K562 (cell line): Measurements from ENCODE around the gene PIP5K1B. TPM values are rescaled to one million over a fixed set of nuclear protein-coding genes. Genes with fewer than 3 reads are reported as not detected.
A peak's percentile ranks its signal among the peaks of the same experiment; 100 is the strongest.

Experiments
- ARID2 ChIP-seq: fragments of 450-650 bp; IDR thresholded peaks from 2 replicates; pipeline ENCODE4 v1.6.1; 2017; ENCODE audit warnings: antibody characterized with exemption, mild to moderate bottlenecking
- CREBBP ChIP-seq: IDR thresholded peaks from one replicate; pipeline ENCODE4 v1.6.1; 2012; ENCODE audit warnings: low read depth, mild to moderate bottlenecking, control low read depth, inconsistent platforms, low read length
- FOXJ2 ChIP-seq: fragments of 200-800 bp; sonication (Bioruptor generic); IDR thresholded peaks from 2 replicates; pipeline ENCODE4 v1.6.1; 2016; ENCODE audit warnings: missing genetic modification characterization, missing compliant biosample characterization
- FOXK2 ChIP-seq, 2 experiments: fragments of 450-650 bp; IDR thresholded peaks in 1 of 2; conservative IDR thresholded peaks in 1 of 2; 2 replicates each; pipeline ENCODE4 v1.6.1; 2016; ENCODE audit warnings: low read depth in 2 of 2, mild to moderate bottlenecking in 1 of 2
- HIVEP1 ChIP-seq: fragments of 250-450 bp; sonication (Bioruptor Pico); IDR thresholded peaks from 2 replicates; pipeline ENCODE4 v1.4.0; 2020; ENCODE audit warnings: mild to moderate bottlenecking
- IRF1 ChIP-seq: sonication (generic); formaldehyde crosslinking; IDR thresholded peaks from 2 replicates; pipeline ENCODE4 v1.8.0; 2022; ENCODE audit warnings: missing genetic modification reagents, mild to moderate bottlenecking, borderline replicate concordance
- MCM5 ChIP-seq: fragments of 450-650 bp; IDR thresholded peaks from 2 replicates; pipeline ENCODE4 v1.6.1; 2016; ENCODE audit warnings: low read depth
- RCOR1 ChIP-seq, 2 experiments: IDR thresholded peaks; 2 replicates each; pipeline ENCODE4 v1.6.1; 2012; ENCODE audit warnings: low read depth in 2 of 2, low read length in 2 of 2, borderline replicate concordance in 1 of 2, improper control_type of control experiment in 1 of 2
- RERE ChIP-seq: sonication (generic); formaldehyde crosslinking; IDR thresholded peaks from 2 replicates; pipeline ENCODE4 v1.8.0; 2023; ENCODE audit warnings: missing genetic modification reagents, mild to moderate bottlenecking, borderline replicate concordance
- RNF2 ChIP-seq: sonication (generic); IDR thresholded peaks from 2 replicates; pipeline ENCODE4 v1.6.1; 2016
- RUNX1 ChIP-seq: sonication (generic); IDR thresholded peaks from 2 replicates; pipeline ENCODE4 v1.6.1; 2016; ENCODE audit warnings: antibody characterized with exemption, low read depth
- SRSF7 ChIP-seq: fragments of 200-400 bp; formaldehyde crosslinking; optimal IDR thresholded peaks from 2 replicates; pipeline ENCODE3; 2017; ENCODE audit warnings: mild to moderate bottlenecking, low read depth, low read length
- TRIM24 ChIP-seq, 2 experiments: fragments of 450-650 bp; IDR thresholded peaks; 2 replicates each; pipeline ENCODE4 v1.6.1; 2016
- WHSC1 ChIP-seq: IDR thresholded peaks from one replicate; pipeline ENCODE4 v1.6.1; 2012; ENCODE audit warnings: low read length, control low read depth, inconsistent platforms
- ZNF124 ChIP-seq: sonication (generic); formaldehyde crosslinking; IDR thresholded peaks from 2 replicates; pipeline ENCODE4 v1.8.1; 2022; ENCODE audit warnings: missing genetic modification reagents
- ZNF277 ChIP-seq: fragments of 250-450 bp; sonication (Bioruptor Pico); IDR thresholded peaks from 2 replicates; pipeline ENCODE4 v1.8.0; 2022; ENCODE audit warnings: inconsistent platforms, mild to moderate bottlenecking, moderate library complexity, borderline replicate concordance
- ZNF398 ChIP-seq: fragments of 250-450 bp; sonication (Bioruptor Pico); IDR thresholded peaks from 2 replicates; pipeline ENCODE4 v1.8.0; 2021; ENCODE audit warnings: moderate library complexity, mild to moderate bottlenecking, inconsistent platforms
- ZNF644 ChIP-seq: fragments of 200-800 bp; sonication (Bioruptor generic); IDR thresholded peaks from 2 replicates; pipeline ENCODE4 v1.6.1; 2016; ENCODE audit warnings: low read depth, missing genetic modification characterization, missing compliant biosample characterization
- polyA plus RNA-seq, 8 experiments: library from polyadenylated mRNA; depleted of rRNA in 4 of 8; stranded (reverse) in 5 of 8; unstranded in 3 of 8; fragments of >200 nt; fragmentation: Nextera tagmentation in 2 of 8; fragmentation: Illumina TruSeq in 1 of 8; extraction: Ambion mirVana in 2 of 8; extraction: Trizol in 1 of 8; gene quantifications; 2 replicates each; pipeline versions ENCODE4 v1.2.1 to v1.2.3, GENCODE V29; 2011 to 2014; ENCODE audit warnings: inconsistent platforms in 1 of 8, missing spikeins in 1 of 8
- total RNA-seq, 7 experiments: library from RNA; depleted of rRNA in 6 of 7; stranded (reverse); fragments of >200 nt in 6 of 7; fragmentation: Illumina TruSeq in 2 of 7; extraction: Trizol in 2 of 7; gene quantifications; 2 replicates each; pipeline versions ENCODE4 v1.2.1 to v1.2.3, GENCODE V29; 2011 to 2021; ENCODE audit warnings: low replicate concordance in 1 of 7

Gene PIP5K1B
- total and polyA plus RNA-seq, 9 of the 15 experiments (the other 6 are each of a cell fraction or from before 2014, with no cell fraction given), result 3.1 to 12.9 (median 7.4) TPM

GRCh38 chr9:68779558-68780379 is 74.7 kb downstream of the PIP5K1B start (continued):
- TF ChIP-seq ZNF124 (CRISPR knock-in tag), result no peak
- TF ChIP-seq ZNF398 (CRISPR knock-in tag), result no peak
- no peak for TF ChIP-seq ZNF277 (CRISPR knock-in tag)
- TF ChIP-seq IRF1 (CRISPR knock-in tag), result no peak
- TF ChIP-seq RNF2, result no peak
- TF ChIP-seq MCM5, result no peak
- TF ChIP-seq WHSC1, result no peak
- TF ChIP-seq SRSF7, result no peak
- TF ChIP-seq TRIM24 (IDR thresholded peaks at IDR 0.05), result peak in 1 of 2 experiments; percentile 30; a peak in 1 of 4 replicates
- TF ChIP-seq ARID2, result no peak
- TF ChIP-seq CREBBP, result no peak
- TF ChIP-seq HIVEP1 (CRISPR knock-in tag), result no peak
- TF ChIP-seq RUNX1, result no peak
- TF ChIP-seq RERE, result no peak
- TF ChIP-seq RCOR1 (IDR thresholded peaks at IDR 0.05; ENCODE audit: borderline replicate concordance in 1 of 2, low read depth in 2 of 2, low read length in 2 of 2), result no peak
- TF ChIP-seq ZNF644 (tag), result no peak
- TF ChIP-seq FOXK2 (conservative IDR thresholded peaks at IDR 0.05 in 1 of 2, IDR thresholded peaks at IDR 0.05 in 1 of 2; ENCODE audit: low read depth in 2 of 2), result peak; percentile 64 to 69; a peak in 3 of 4 replicates
- TF ChIP-seq FOXJ2 (tag), result no peak
